HepG2 (cell line): ENCODE measurements around the gene CABLES1. TPM values are rescaled to one million over a fixed set of nuclear protein-coding genes. Genes with fewer than 3 reads are reported as not detected.
A peak's percentile ranks its signal among the peaks of the same experiment; 100 is the strongest.

Experiments
- MEIS2 ChIP-seq: sonication (generic); formaldehyde crosslinking; IDR thresholded peaks from 2 replicates; pipeline ENCODE4 v1.9.0; 2021; ENCODE audit warnings: mild to moderate bottlenecking, missing genetic modification reagents
- MTF2 ChIP-seq: sonication (generic); formaldehyde crosslinking; IDR thresholded peaks from 2 replicates; pipeline ENCODE4 v1.5.0; 2020; ENCODE audit warnings: missing genetic modification reagents, borderline replicate concordance
- POLR2G ChIP-seq: fragments of 200-400 bp; formaldehyde crosslinking; IDR thresholded peaks from 2 replicates; pipeline ENCODE4 v1.6.1; 2018; ENCODE audit warnings: mild to moderate bottlenecking, low read depth, low read length, moderate library complexity
- REPIN1 ChIP-seq: sonication (generic); formaldehyde crosslinking; IDR thresholded peaks from 2 replicates; pipeline ENCODE4 v1.8.0; 2022; ENCODE audit warnings: missing genetic modification reagents, low read depth, mild to moderate bottlenecking, borderline replicate concordance
- SMARCE1 ChIP-seq: fragments of 450-650 bp; IDR thresholded peaks from 2 replicates; pipeline ENCODE4 v1.6.1; 2017; ENCODE audit warnings: borderline replicate concordance
- SP5 ChIP-seq: IDR thresholded peaks from 2 replicates; pipeline ENCODE4 v1.6.1; 2016; ENCODE audit warnings: low read depth, borderline replicate concordance
- TCF7L2 ChIP-seq: IDR thresholded peaks from 2 replicates; pipeline ENCODE4 v1.6.1; 2011; ENCODE audit warnings: mild to moderate bottlenecking, low read depth, low read length, moderate library complexity
- ZFP1 ChIP-seq: IDR thresholded peaks from 2 replicates; pipeline ENCODE4 v1.6.1; 2016
- ZKSCAN5 ChIP-seq: sonication (generic); formaldehyde crosslinking; IDR thresholded peaks from 2 replicates; pipeline ENCODE4 v1.5.1; 2020; ENCODE audit warnings: mild to moderate bottlenecking, missing genetic modification reagents
- ZNF101 ChIP-seq: sonication (generic); formaldehyde crosslinking; IDR thresholded peaks from 2 replicates; pipeline ENCODE4 v1.4.0; 2020; ENCODE audit warnings: mild to moderate bottlenecking, low read depth, missing genetic modification reagents, borderline replicate concordance
- ZNF136 ChIP-seq: sonication (generic); formaldehyde crosslinking; IDR thresholded peaks from 2 replicates; pipeline ENCODE4 v1.8.1; 2022; ENCODE audit warnings: low read depth, mild to moderate bottlenecking, moderate library complexity, missing genetic modification reagents
- ZNF274 ChIP-seq: sonication (generic); formaldehyde crosslinking; IDR thresholded peaks from 2 replicates; pipeline ENCODE4 v1.5.1; 2020; ENCODE audit warnings: mild to moderate bottlenecking, missing genetic modification reagents
- ZNF431 ChIP-seq: sonication (generic); formaldehyde crosslinking; IDR thresholded peaks from 2 replicates; pipeline ENCODE4 v1.9.0; 2022; ENCODE audit warnings: missing genetic modification reagents, low read depth, mild to moderate bottlenecking, borderline replicate concordance
- ZNF563 ChIP-seq: sonication (generic); formaldehyde crosslinking; IDR thresholded peaks from 2 replicates; pipeline ENCODE4 v1.8.0; 2022; ENCODE audit warnings: mild to moderate bottlenecking, moderate library complexity, missing genetic modification reagents
- ZNF879 ChIP-seq: sonication (generic); formaldehyde crosslinking; IDR thresholded peaks from 2 replicates; pipeline ENCODE4 v1.8.1; 2023; ENCODE audit warnings: missing genetic modification reagents
- polyA plus RNA-seq, 8 experiments: library from polyadenylated mRNA; depleted of rRNA in 3 of 8; stranded (reverse) in 7 of 8; unstranded in 1 of 8; fragments of >200 nt; fragmentation: Illumina TruSeq in 4 of 8; extraction: Trizol in 4 of 8; gene quantifications; 2 replicates each; pipeline versions ENCODE4 v1.2.1 to v1.2.3, GENCODE V29; 2011 to 2016; ENCODE audit warnings: low read depth in 4 of 8, missing spikeins in 1 of 8, mixed read lengths in 1 of 8; ENCODE audit not compliant: insufficient read depth in 1 of 8
- total RNA-seq, 5 experiments: library from RNA; depleted of rRNA; stranded (reverse); fragments of >200 nt; fragmentation: Illumina TruSeq; extraction: Trizol; gene quantifications; 2 replicates each; pipeline ENCODE4 v1.2.3, GENCODE V29; 2016; ENCODE audit warnings: low read depth in 1 of 5
- TF ChIP-seq, protein P1 (sequence below): sonication (generic); formaldehyde crosslinking; IDR thresholded peaks from 2 replicates; pipeline ENCODE4 v1.8.0; 2022; ENCODE audit warnings: missing genetic modification reagents, mild to moderate bottlenecking, inconsistent platforms, borderline replicate concordance
- TF ChIP-seq, protein P2 (sequence below): sonication (generic); formaldehyde crosslinking; IDR thresholded peaks from 2 replicates; pipeline ENCODE4 v1.5.1; 2020; ENCODE audit warnings: mild to moderate bottlenecking, missing genetic modification reagents, moderate library complexity
- TF ChIP-seq, protein P3 (sequence below): sonication (generic); formaldehyde crosslinking; IDR thresholded peaks from 2 replicates; pipeline ENCODE4 v1.5.0; 2020; ENCODE audit warnings: missing genetic modification reagents, mild to moderate bottlenecking, borderline replicate concordance
- TF ChIP-seq, protein P4 (sequence below): sonication (generic); formaldehyde crosslinking; IDR thresholded peaks from 2 replicates; pipeline ENCODE4 v1.4.0; 2020; ENCODE audit warnings: missing genetic modification reagents, low read depth, mild to moderate bottlenecking, borderline replicate concordance
- TF ChIP-seq, protein P5 (sequence below): IDR thresholded peaks from 2 replicates; pipeline ENCODE4 v1.6.1; 2016

The CABLES1 gene
- total and polyA plus RNA-seq, 2 of the 13 experiments (the other 11 are each of a cell fraction or from before 2014, with no cell fraction given) = 14.7 to 25.8 TPM

DNA sequence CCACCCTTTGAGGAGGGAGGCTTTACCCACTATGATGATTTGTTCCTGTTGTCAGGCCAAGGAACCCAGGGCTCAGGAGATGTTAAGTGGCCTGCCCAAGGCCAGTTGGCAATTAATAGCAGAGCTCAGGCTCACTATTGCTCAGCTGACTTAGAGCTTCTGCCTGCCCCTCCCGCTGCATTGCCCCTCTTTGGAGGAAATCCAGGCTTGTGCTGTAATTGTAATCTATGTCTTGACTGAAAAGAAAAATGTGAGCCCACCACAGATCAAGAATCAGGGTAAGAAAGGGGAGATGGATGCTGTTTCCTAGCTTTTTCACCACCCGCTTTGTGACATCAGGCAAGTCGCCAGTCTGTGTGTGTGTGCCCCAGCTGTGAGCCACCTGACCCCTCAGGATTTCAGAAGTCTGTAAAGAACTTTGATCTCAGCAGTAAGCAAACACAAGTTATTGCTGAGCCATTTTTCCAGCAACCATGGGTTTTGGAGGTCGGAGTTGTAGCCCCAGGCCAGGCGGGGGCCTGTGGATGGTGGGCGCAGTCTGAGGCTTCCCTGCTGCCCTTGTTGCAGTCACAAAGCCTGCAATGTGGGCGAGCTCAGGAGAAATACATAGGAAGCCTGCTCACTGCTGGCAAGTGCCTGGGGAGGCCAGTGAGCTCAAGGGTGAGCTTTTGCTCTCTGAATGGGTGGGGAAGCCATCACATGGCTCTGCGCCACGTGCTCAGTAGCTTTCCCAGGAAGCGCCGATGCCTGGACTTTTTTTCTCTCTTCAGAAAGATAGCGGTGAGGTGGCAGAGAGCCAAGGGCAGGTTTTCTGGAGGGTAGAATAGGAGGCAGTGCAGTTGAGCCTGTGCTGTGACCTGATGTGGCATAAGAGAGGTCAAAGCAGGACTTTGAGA lies 6.1 kb downstream of the CABLES1 start (continued):
- TF ChIP-seq ZNF274 (peak; percentile 89; the same call in 1 of the 2 replicates), SP5 (peak; percentile 53), MEIS2 (peak; percentile 53; the same call in 1 of the 2 replicates), REPIN1 (peak; percentile 61; the same call in 1 of the 2 replicates), MTF2 (CRISPR knock-in tag) (0 out of 2 replicates have a peak, but pooled peaks have one; percentile 28), ZNF563 (CRISPR knock-in tag) (peak; percentile 60; the same call in 1 of the 2 replicates), ZNF879 (CRISPR knock-in tag) (no peak), ZNF101 (CRISPR knock-in tag) (no peak), ZFP1 (CRISPR knock-in tag) (peak; percentile 85; the same call in 1 of the 2 replicates), SMARCE1 (no peak), TCF7L2 (no peak), POLR2G (peak; percentile 89), ZNF136 (CRISPR knock-in tag) (peak; percentile 79; the same call in 1 of the 2 replicates), ZKSCAN5 (peak; percentile 35; the same call in 1 of the 2 replicates), ZNF431 (CRISPR knock-in tag) (peak; percentile 66; the same call in 1 of the 2 replicates)
- TF ChIP-seq, protein P1, sequence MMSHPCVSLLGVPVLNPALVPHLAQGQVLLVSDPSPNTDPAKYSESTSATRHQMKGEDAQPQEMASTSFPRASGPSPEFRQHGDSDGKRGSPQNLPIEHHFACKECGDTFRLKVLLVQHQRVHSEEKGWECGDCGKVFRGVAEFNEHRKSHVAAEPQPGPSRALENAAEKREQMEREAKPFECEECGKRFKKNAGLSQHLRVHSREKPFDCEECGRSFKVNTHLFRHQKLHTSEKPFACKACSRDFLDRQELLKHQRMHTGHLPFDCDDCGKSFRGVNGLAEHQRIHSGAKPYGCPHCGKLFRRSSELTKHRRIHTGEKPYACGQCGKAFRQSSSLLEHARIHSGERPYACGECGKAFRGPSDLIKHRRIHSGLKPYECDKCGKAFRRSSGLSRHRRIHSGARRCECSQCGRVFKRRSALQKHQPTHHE (CRISPR knock-in tag) = 0 out of 2 replicates have a peak, but pooled peaks have one; percentile 28
- TF ChIP-seq, protein P2, sequence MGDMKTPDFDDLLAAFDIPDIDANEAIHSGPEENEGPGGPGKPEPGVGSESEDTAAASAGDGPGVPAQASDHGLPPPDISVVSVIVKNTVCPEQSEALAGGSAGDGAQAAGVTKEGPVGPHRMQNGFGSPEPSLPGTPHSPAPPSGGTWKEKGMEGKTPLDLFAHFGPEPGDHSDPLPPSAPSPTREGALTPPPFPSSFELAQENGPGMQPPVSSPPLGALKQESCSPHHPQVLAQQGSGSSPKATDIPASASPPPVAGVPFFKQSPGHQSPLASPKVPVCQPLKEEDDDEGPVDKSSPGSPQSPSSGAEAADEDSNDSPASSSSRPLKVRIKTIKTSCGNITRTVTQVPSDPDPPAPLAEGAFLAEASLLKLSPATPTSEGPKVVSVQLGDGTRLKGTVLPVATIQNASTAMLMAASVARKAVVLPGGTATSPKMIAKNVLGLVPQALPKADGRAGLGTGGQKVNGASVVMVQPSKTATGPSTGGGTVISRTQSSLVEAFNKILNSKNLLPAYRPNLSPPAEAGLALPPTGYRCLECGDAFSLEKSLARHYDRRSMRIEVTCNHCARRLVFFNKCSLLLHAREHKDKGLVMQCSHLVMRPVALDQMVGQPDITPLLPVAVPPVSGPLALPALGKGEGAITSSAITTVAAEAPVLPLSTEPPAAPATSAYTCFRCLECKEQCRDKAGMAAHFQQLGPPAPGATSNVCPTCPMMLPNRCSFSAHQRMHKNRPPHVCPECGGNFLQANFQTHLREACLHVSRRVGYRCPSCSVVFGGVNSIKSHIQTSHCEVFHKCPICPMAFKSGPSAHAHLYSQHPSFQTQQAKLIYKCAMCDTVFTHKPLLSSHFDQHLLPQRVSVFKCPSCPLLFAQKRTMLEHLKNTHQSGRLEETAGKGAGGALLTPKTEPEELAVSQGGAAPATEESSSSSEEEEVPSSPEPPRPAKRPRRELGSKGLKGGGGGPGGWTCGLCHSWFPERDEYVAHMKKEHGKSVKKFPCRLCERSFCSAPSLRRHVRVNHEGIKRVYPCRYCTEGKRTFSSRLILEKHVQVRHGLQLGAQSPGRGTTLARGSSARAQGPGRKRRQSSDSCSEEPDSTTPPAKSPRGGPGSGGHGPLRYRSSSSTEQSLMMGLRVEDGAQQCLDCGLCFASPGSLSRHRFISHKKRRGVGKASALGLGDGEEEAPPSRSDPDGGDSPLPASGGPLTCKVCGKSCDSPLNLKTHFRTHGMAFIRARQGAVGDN = peak; percentile 100
- TF ChIP-seq, protein P3, sequence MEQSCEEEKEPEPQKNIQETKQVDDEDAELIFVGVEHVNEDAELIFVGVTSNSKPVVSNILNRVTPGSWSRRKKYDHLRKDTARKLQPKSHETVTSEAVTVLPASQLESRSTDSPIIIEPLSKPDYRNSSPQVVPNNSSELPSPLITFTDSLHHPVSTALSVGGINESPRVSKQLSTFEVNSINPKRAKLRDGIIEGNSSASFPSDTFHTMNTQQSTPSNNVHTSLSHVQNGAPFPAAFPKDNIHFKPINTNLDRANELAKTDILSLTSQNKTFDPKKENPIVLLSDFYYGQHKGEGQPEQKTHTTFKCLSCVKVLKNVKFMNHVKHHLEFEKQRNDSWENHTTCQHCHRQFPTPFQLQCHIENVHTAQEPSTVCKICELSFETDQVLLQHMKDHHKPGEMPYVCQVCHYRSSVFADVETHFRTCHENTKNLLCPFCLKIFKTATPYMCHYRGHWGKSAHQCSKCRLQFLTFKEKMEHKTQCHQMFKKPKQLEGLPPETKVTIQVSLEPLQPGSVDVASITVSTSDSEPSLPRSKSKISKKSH = peak; percentile 21; the same call in 1 of the 2 replicates
- TF ChIP-seq, protein P4, sequence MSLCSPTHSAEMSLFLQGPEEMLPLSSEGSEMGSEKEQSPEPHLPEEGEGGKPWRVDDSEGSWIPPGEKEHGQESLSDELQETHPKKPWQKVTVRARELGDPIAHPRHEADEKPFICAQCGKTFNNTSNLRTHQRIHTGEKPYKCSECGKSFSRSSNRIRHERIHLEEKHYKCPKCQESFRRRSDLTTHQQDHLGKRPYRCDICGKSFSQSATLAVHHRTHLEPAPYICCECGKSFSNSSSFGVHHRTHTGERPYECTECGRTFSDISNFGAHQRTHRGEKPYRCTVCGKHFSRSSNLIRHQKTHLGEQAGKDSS = peak; percentile 92
- TF ChIP-seq, protein P5, sequence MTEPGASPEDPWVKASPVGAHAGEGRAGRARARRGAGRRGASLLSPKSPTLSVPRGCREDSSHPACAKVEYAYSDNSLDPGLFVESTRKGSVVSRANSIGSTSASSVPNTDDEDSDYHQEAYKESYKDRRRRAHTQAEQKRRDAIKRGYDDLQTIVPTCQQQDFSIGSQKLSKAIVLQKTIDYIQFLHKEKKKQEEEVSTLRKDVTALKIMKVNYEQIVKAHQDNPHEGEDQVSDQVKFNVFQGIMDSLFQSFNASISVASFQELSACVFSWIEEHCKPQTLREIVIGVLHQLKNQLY = peak; percentile 94
